Placental pericyte (primary cell): ENCODE data around the gene PTCHD4. TPM values are rescaled to one million over a fixed set of nuclear protein-coding genes. Genes with fewer than 3 reads are reported as not detected.

Experiments
- total RNA-seq: library from RNA; depleted of rRNA; stranded (reverse); fragments of >200 nt; gene quantifications from 2 replicates; pipeline ENCODE4 v1.2.3, GENCODE V29; 2012

PTCHD4 gene
- 0.88 and 2.6 TPM in 2 replicates for total RNA-seq

DNA sequence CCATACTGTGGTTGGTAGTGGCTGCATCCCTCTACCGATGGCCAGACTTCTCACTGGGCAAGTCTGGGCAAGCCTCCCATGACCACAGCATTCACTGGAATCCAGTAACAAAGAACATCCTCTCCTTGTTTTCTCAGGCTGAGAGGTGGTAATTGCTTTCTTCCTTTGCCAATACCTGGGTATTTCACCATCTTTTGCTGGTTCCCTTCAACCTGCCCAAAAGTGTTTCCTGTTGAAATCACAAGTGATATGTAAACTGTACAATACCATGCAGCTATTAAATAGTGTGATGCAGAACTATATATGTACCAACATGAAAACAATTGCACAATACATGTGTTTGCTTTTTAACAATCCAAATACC, at the start of gene PTCHD4:
Gene PTCHD4, minus strand, starts transcription at position 55 of the 364 bp plus-strand sequence. CDS start 42,240 bp downstream, outside the sequence.

